22Rv1 (cell line): ENCODE data around the gene RPS3.

Experiments
- H3K27ac ChIP-seq: fragments of 450-650 bp; 2 replicates; pipeline ENCODE4 v1.5.1; 2017
- CTCF ChIP-seq: fragments of 450-650 bp; IDR thresholded peaks from 2 replicates; pipeline ENCODE4 v1.5.1; 2017; ENCODE audit warnings: mild to moderate bottlenecking
- ZFX ChIP-seq: fragments of 450-650 bp; IDR thresholded peaks from 2 replicates; pipeline ENCODE4 v1.6.1; 2017; ENCODE audit warnings: antibody characterized with exemption, borderline replicate concordance

The RPS3 gene

GRCh38 chr11:75373201-75373600 is 26.1 kb upstream of the RPS3 start:
- no peak for TF ChIP-seq CTCF
- TF ChIP-seq ZFX: no peak
- H3K27ac ChIP-seq: peak overlapping the region; percentile 88

- peak overlapping the region; percentile 25; the same call in 1 of the 2 replicates for H3K27ac ChIP-seq
- TF ChIP-seq CTCF (no peak), ZFX (no peak)
These were observed 24.7 kb upstream of the RPS3 start for GRCh38 chr11:75374646-75375045.

GRCh38 chr11:75375626-75376025 is 23.7 kb upstream of the RPS3 start:
- TF ChIP-seq CTCF (no peak), ZFX (no peak)
- H3K27ac ChIP-seq: no peak overlapping the region

- TF ChIP-seq CTCF (0 out of 2 replicates have a peak, but pooled peaks have one; percentile 15), ZFX (no peak)
- no peak overlapping the region for H3K27ac ChIP-seq
These were observed 23.1 kb upstream of the RPS3 start for GRCh38 chr11:75376175-75376574.

GRCh38 chr11:75378776-75379175 is 20.5 kb upstream of the RPS3 start:
- peak overlapping the region; percentile 12; the same call in 1 of the 2 replicates for H3K27ac ChIP-seq

- TF ChIP-seq CTCF (no peak), ZFX (no peak)
- peak overlapping the region; percentile 42; the same call in 1 of the 2 replicates for H3K27ac ChIP-seq
These were observed 19.1 kb upstream of the RPS3 start for GRCh38 chr11:75380245-75380644.

- TF ChIP-seq ZFX (no peak), CTCF (no peak)
These were observed 18.4 kb upstream of the RPS3 start for GRCh38 chr11:75380716-75381420.

GRCh38 chr11:75383246-75383645 is 16.1 kb upstream of the RPS3 start:
- no peak overlapping the region for H3K27ac ChIP-seq
- TF ChIP-seq CTCF (no peak), ZFX (no peak)

More at GRCh38 chr11:75380716-75381420, 18.4 kb upstream of the RPS3 start:
- H3K27ac ChIP-seq: peak overlapping the region; percentile 42; the same call in 1 of the 2 replicates
